ENCODE results near the gene XRCC3.

The XRCC3 gene

GRCh38 chr14:103715052-103716000, at the start of gene XRCC3, which contains the start of gene ZFYVE21:
Gene XRCC3, minus strand, starts transcription at chr14:103715451. Its CDS starts 4,364 bp downstream, at chr14:103711087.
Gene ZFYVE21, plus strand, starts transcription at chr14:103715810. Its CDS starts 32 bp downstream, at chr14:103715842.
- TF ChIP-seq GATA3 (IDR thresholded peaks at IDR 0.05; ENCODE audit: low read depth, low read length), result no peak
- TF ChIP-seq GATA2 (IDR thresholded peaks at IDR 0.05; ENCODE audit: low read depth, low read length), result no peak

DNA sequence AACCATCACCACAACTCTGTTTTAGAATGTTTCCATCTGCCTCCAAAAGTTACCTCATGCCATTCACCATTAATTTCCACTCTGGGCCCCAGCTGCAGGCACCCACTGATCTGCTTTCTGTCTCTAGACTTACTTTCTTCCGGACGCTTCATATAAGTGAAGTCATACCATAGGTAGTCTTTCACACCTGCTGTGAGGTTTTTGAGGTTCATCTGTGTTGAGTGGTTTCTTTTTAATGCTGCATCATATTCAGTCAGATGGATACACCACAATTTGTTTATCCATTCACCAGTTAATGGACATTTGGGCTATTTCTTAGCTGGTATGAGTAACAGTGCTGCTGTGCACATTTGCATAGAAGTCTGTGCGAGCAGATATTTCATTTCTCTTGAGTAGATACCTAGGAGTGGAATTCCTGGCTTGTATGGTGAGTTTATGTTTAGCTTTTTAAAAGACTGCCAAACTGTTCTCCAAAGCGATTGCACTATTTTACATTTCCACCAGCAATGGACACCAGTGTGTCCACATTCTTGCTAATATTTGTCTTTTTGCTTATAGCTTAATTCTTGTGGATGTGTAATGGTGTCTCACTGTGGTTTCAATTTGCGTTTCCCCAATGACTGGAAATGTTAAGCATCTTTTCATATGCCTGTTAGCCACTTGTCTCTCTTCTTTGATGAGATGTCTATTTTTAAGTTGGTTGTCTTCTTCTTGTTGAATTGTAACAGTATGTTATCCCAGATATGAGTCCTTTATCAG, 48.7 kb upstream of the XRCC3 start:
- TF ChIP-seq GATA2 (IDR thresholded peaks at IDR 0.05; ENCODE audit: low read depth, low read length) (no peak), GATA3 (IDR thresholded peaks at IDR 0.05; ENCODE audit: low read depth, low read length) (no peak)

DNA sequence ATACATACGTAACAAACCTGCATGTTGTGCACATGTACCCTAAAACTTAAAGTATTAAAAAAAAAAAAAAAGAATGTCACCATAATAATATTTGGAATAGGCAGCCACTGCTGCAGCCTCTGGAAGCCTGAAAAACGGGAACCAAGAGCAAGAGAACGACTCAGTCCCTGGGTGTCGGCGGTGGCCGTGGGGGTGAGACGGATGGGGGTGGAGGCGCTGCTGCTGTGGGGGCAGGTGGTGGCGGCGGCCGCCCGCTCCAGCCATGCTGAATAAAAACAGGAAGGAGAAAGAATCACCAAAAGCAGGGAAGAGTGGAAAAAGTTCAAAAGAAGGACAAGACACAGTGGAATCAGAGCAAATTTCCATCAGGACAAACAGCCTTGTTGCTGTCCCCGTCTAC, 47.3 kb upstream of the XRCC3 start:
- TF ChIP-seq GATA3 (IDR thresholded peaks at IDR 0.05; ENCODE audit: low read depth, low read length) (no peak), GATA2 (IDR thresholded peaks at IDR 0.05; ENCODE audit: low read depth, low read length) (no peak)

- no peak for TF ChIP-seq GATA3 (IDR thresholded peaks at IDR 0.05; ENCODE audit: low read depth, low read length)
- TF ChIP-seq GATA2 (IDR thresholded peaks at IDR 0.05; ENCODE audit: low read depth, low read length), result no peak
Measured at GRCh38 chr14:103762036-103762435, 46.8 kb upstream of the XRCC3 start.

DNA sequence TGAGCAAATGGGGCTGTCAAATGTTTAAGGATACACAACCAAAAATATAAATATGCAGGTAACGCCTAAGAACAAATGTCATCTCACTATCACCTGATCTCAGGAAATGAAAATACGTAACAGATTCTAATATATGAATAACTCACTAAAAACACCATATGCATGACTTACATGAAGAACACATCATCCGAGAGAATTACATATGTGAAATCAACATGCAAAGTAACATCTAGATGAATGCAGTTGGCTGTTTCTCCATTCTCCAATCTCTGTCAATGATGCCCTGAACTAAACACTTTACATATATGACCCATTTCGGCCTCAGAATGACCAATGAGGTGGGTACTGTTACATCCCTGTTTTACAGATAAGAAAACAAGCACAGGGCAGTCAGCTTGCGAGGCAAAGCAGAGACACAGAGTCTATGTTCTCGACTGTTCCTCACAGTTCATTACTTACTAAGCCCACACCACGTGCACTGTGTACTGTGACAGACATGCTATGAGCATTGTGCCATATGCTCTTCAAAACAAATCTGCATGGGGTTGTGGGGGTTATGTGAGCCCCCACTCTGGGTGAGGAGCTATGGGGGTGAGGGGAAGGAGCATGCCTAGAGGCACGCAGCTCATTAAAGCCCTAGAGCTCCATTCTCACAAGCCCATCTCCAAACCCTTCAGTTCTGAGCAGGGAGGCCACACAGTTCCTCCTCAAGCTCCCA, 43.0 kb upstream of the XRCC3 start:
- no peak for TF ChIP-seq GATA3 (IDR thresholded peaks at IDR 0.05; ENCODE audit: low read depth, low read length)
- TF ChIP-seq GATA2 (IDR thresholded peaks at IDR 0.05; ENCODE audit: low read depth, low read length), result no peak

- TF ChIP-seq GATA2 (IDR thresholded peaks at IDR 0.05; ENCODE audit: low read depth, low read length) (no peak), GATA3 (IDR thresholded peaks at IDR 0.05; ENCODE audit: low read depth, low read length) (no peak)
Measured at GRCh38 chr14:103755060-103755459, 39.8 kb upstream of the XRCC3 start.

- TF ChIP-seq GATA3 (IDR thresholded peaks at IDR 0.05; ENCODE audit: low read depth, low read length) (no peak), GATA2 (IDR thresholded peaks at IDR 0.05; ENCODE audit: low read depth, low read length) (no peak)
Measured at GRCh38 chr14:103753774-103754173, 38.5 kb upstream of the XRCC3 start.

DNA sequence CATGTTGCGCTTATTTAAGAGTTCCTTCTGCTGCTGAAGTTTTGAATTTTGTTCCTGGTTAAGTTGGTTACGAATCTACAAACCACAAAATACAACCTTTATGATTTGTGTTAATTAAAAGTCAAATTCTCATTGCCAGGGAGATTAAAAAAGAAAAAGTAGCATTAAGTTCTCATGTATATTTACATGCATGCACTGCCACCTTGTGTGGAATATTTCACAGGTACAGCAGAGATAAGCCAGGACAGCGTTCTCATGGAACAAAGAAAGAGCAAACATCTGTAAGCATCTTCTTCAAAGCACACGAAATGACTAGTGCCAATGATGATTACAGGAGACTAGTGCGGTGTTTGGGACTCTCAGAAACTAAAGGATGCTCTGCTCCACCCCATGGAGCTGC, 34.6 kb upstream of the XRCC3 start:
- TF ChIP-seq GATA3 (IDR thresholded peaks at IDR 0.05; ENCODE audit: low read depth, low read length), result no peak
- no peak for TF ChIP-seq GATA2 (IDR thresholded peaks at IDR 0.05; ENCODE audit: low read depth, low read length)

DNA sequence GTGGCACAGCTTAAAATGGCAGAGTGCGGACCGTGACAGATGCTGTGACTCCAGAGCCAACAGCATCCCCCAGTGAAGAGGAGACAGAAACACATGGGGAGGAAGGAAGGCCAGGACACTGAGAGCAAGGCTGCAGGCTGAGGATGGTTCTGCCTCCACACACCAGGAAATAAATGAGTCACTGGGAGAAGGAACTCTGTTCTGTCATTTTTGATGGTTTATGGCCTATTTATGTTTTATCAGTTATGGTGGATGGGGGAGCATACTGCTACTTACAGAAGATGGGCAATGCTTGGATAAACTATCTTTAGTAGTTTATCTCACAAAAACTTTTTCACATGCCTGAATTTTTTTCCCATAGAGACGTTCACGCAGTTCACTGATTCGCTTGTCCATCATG, 34.2 kb upstream of the XRCC3 start:
- TF ChIP-seq GATA3 (IDR thresholded peaks at IDR 0.05; ENCODE audit: low read depth, low read length) (no peak), GATA2 (IDR thresholded peaks at IDR 0.05; ENCODE audit: low read depth, low read length) (no peak)

- TF ChIP-seq GATA2 (IDR thresholded peaks at IDR 0.05; ENCODE audit: low read depth, low read length), result no peak
- no peak for TF ChIP-seq GATA3 (IDR thresholded peaks at IDR 0.05; ENCODE audit: low read depth, low read length)
Measured at GRCh38 chr14:103748534-103748857, 33.2 kb upstream of the XRCC3 start.

DNA sequence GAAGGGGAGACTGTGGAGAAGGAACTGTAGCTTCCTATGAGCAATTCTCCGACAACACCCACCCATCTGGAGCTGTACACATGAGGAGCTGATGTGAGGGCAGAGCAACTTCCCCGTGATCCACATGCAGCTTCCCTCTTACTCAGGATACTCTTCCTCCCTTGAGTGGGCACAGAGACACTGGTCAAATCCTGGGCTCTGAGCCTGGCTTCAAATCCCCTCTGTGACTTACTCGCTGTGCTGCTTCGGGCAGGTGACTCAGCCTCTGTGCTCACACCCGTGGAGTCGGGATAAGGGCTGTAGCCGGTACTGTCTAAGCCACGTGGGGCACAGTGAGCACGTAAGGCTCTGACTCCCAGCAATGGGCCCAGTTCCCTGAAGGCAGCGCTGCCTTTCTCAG, 31.4 kb upstream of the XRCC3 start:
- no peak for TF ChIP-seq GATA3 (IDR thresholded peaks at IDR 0.05; ENCODE audit: low read depth, low read length)
- TF ChIP-seq GATA2 (IDR thresholded peaks at IDR 0.05; ENCODE audit: low read depth, low read length), result no peak

GRCh38 chr14:103745424-103745823, 30.2 kb upstream of the XRCC3 start:
- TF ChIP-seq GATA3 (IDR thresholded peaks at IDR 0.05; ENCODE audit: low read depth, low read length), result no peak
- no peak for TF ChIP-seq GATA2 (IDR thresholded peaks at IDR 0.05; ENCODE audit: low read depth, low read length)

DNA sequence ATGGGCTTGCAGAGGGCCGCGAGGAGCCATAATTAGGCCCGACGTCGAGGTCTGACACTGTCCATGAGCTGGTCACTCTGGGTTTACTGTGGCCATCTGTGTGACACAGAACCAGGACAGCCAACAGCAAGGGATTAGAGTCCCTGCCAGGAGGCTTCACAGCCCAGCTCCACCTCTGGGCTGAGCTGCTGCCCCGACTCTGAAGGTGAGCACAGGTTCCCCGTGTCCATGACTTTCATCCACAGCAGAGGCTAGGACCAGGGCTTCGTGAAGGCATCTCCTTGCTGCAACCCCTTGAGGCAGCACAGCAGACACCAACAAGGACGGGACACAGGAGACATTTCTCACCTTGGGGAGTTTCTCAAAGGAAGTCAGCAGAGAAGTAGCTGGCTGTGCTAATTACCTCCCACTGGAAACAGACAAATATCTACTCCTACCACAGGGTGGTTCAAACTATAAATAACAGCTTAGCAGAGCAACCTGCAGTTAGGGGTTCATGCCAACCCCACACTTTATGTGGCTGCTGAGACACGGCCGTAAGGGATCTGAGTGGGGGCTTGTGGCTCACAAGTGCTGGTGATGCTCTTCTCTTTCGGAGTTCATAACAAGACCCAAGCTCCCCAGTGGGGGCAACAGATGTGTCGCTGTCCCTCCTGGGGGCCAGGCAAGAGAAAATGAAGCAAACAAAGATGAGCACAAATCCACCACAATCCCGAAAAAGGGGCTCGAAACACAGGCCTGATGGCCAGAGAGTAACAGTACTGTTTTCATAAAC, 29.6 kb upstream of the XRCC3 start:
- TF ChIP-seq GATA2 (IDR thresholded peaks at IDR 0.05; ENCODE audit: low read depth, low read length), result no peak

All from SH-SY5Y (cell line).